NCI-H526 treated with DMSO at 0.1 percent for 48 hours (cell line): ENCODE results near the gene FAM90A1.
"Not testable (repeated sequence)": the region's sequence is repeated elsewhere in the genome, so short reads cannot be mapped to it uniquely, and the experiment has no call there.

ENCODE experiments used
- DNase-seq: peaks from one replicate; lab custom pipeline; 2025; lab: John Stamatoyannopoulos, UW

FAM90A1 gene, protein sequence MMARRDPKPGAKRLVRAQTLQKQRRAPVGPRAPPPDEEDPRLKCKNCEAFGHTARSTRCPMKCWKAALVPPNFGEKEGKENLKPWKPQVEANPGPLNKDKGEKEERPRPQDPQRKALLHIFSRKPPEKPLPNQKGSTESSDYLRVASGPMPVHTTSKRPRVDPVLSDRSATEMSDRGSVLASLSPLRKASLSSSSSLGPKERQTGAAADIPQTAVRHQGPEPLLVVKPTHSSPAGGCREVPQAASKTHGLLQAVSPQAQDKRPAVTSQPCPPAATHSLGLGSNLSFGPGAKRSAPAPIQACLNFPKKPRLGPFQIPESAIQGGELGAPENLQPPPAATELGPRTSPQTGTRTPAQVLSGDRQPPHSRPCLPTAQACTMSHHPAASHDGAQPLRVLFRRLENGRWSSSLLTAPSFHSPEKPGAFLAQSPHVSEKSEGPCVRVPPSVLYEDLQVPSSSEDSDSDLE

DNA sequence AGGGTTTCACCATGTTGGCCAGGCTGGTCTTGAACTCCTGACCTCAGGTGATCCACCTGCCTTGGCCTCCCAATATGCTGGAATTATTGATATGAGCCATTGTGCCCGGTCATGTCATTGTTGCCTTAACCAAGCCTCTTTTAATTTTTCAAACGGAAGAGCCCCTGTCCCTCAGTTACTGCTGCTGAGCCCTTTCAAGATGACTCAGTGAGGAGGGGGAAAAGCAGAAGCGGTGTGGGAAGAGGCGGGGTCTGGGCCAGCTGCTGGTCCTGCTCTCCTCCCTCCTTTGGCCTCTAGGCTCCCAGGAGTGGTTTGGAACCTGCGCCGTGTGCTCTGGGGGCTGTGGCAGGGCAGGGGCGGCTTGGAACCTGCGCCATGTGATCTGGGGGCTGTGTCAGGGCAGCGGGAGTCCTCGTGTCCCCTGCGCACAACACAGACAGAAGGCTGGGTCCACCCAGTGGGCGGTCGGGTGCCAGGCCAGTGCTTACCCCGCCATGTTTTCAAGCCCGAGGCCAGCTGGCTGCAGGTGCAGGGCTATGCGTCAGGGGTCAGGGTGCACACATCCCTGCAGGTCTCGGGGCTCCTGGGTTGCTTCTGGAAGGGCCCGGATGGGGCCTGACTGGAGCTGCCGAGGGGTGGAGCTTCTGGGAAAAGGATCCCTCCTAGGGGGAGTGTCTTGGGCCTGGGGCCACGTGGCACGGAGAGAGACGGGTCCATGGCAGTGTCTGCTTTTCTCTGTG, at the start of gene FAM90A1:
FAM90A1 (minus strand) TSS at position 627 of the 740 bp plus-strand sequence. CDS start 2,786 bp downstream, outside the sequence.
- not testable (repeated sequence) for DNase-seq

DNA sequence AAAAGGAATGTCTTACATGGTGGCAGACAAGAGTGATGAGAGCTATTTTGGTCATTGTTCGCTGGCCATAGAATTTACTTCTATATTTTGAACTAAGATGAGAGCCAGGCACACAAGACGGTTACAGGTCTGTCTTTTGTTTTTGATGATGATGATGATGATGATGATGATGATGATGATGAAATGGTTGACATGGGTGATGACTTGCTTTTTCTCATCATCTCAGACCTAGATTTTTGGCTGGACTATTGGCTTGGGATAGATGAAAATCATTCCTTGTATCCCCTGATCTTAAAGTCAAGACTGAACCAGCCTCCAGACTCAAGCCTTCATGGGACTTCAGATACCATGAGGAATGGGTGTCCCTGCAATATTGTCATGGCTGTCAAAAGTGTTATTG, 49.0 kb upstream of the FAM90A1 start:
- DNase-seq = not testable (repeated sequence)

DNA sequence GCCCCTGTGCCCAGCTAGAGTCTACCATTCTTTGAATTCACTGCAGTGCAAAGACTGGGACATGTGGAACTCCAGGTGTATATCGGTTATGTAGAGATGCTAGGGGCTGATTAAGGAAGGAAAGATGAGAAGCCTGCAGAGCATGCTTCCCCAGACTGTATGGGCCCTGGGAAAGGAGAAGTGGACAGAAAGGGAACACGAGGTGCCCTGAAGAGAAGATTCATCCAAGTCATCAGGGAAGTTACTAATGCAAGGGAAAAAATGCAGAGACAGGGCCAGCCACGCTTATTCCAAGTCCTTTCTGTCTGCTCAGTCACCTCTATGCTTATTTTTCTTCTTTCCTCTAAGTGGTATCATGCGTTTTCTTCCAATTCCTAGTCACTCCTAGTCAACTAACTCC, 39.3 kb upstream of the FAM90A1 start:
- not testable (repeated sequence) for DNase-seq

DNA sequence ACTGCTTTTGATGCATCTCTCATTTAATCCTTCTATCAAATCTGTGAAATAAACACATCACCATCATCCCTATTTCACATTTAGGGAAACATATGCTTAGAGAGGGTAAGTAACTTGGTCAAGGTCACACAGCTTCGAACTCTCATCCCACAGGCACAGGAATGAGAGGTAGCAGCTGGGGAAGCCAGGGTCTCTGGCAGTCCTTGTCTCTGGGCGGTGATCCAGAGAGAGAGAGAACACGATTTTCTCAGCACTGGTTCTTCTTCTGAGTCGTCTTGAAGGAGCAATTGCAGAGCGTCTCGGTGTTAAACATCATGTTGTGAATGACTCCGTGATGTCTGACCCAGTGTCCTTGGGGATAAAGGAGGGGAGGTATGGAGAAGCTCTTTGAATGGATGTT, 36.8 kb upstream of the FAM90A1 start:
- not testable (repeated sequence) for DNase-seq

DNA sequence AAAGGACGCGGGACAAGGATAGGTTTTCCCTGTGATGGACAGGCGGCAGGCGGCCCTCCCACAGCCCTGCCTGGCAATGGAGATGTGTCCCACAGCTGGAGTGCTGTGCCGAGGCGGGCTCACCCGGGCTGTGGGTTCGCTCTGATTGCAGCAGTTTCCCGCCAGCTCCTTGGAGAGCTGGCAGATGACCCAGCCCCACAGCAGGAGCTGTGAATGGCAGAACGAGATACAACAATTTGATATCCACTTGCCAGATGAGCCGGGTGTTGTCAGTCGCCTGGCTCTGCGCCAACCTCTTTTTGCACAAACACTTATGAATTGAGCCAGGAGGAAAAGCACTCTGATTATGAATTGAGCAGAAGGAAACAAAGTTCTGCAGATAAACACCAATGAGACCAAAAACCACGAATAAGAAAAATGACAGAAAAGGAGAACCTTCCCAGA, 33.7 kb upstream of the FAM90A1 start:
- not testable (repeated sequence) for DNase-seq

DNA sequence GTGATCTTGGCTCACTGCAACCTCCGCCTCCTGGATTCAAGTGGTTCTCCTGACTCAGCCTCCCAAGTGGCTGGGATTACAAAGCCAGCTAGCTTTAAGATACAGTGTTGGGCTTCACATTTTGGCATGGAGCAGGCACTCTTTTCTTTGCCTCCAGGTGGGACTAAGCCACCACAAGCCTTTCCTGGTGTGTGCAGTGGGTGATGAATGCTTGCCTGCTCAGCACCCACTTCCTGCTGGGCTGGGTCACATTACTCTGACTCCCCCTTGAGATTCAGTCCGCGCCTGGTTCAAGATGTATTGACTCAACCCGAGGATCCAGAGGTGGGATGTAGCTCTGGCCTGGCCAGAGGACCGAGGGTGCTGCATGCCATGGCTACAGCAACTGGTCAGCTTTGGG, 28.9 kb upstream of the FAM90A1 start:
- not testable (repeated sequence) for DNase-seq

DNA sequence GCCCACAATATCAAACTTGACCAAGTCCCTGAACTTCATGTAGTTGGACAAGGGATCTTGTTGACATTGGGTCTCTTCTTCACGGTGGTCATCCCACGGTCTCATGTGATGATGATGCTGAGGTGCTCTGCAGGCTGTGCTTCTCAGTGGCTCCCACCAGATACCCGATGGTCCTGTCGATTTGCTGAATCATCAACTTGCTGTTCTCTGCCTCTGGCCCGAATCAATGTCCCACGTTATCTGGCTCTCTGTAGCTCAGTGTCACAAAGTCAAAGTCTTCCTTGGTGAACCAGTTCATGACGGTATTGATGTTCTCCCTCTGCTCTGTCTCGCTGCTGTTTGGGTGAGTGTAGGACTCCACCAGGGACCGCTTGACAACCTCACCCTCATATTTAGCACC, 27.3 kb upstream of the FAM90A1 start:
- not testable (repeated sequence) for DNase-seq

DNA sequence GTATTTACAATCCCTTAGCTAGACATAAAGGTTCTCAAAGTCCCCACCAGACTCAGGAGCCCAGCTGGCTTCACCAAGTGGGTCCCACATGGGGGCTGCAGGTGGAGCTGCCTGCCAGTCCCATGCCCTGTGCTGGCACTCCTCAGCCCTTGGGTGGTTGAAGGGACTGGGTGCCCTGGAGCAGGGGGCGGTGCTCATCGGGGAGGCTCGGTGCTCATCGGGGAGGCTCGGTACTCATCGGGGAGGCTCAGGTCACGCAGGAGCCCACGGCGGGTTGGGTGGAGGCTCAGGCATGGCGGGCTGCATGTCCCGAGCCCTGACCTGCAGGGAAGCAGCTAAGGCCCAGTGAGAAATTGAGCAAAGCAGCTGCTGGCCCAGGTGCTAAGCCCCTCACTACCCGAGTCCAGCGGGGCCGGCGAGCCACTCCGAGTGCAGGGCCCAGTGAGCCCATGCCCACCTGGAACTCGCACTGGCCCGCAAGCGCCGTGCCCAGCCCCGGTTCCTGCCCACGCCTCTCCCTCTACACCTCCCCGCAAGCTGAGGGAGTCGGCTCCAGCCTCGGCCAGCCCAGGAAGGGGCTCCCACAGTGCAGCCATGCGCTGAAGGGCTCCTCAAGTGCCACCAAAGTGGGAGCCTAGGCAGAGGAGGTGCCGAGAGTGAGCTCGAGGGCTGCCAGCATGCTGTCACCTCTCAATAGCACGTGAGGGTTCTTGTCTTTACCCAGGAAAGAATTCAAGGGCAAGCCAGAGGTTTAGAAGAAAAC, 24.8 kb upstream of the FAM90A1 start:
- not testable (repeated sequence) for DNase-seq

DNA sequence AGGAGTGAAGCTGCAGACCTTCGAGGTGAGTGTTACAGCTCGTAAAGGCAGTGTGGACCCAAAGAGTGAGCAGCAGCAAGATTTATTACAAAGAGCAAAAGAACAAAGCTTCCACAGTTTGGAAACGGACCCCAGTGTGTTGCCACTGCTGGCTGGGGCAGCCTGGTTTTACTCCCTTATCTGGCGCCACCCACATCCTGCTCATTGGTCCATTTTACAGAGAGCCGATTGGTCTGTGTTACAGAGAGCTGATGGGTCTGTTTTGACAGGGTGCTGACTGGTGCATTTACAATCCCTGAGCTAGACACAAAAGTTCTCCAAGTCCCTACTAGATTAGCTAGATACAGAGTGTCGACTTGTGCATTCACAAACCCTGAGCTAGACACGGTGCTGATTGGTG, 24.2 kb upstream of the FAM90A1 start:
- DNase-seq = not testable (repeated sequence)

DNA sequence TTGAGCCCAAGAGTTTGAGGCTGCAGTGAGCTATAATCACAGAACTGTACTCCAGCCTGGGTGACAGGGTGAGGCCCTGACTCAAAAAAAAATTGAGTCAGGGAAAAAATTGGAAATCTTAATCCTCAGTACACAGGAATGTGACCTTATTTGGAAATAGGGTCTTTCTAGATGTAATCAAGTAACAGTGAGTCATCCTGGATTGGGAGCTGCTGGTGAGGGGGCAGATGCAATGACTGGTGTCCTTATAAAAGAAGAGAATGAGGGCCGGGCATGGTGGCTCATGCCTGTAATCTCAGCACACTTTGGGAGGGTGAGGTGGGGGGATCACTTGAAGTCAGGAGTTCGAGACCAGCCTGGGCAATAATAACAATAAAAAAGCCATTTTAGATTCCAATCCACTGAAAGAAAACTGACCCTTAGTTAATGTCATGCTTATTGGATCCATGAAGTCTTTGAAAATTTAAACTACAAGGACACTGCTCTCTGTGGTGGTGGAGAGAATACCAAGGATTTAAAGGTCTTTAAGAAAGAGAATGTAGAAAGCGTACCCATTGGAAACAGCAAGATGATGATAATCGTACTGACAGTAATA, 19.6 kb upstream of the FAM90A1 start:
- not testable (repeated sequence) for DNase-seq

DNA sequence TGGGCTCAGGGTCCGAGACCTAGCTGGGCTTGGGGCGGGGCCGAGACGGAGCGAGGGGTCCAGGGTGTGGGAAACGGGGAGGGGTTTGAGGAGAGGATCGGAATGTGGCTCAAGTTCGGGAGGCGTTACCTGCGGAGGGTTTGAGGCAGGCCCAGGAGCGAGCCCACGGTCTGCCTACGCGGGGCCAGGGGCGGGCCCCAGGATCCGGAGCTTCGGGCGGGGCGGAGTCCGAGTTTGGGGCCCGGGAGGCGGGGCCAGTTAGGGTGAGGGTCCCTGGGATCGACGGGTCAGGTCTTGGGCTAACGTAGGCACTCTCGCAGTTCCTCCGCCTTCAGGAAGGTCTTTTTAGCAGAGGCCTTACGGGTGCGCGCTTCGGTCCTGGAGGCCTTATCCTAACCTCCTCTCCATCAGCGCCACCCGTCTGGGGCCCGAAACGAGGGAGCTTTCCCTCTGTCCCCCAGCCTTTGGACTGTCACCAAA, 16.3 kb upstream of the FAM90A1 start:
- not testable (repeated sequence) for DNase-seq

DNA sequence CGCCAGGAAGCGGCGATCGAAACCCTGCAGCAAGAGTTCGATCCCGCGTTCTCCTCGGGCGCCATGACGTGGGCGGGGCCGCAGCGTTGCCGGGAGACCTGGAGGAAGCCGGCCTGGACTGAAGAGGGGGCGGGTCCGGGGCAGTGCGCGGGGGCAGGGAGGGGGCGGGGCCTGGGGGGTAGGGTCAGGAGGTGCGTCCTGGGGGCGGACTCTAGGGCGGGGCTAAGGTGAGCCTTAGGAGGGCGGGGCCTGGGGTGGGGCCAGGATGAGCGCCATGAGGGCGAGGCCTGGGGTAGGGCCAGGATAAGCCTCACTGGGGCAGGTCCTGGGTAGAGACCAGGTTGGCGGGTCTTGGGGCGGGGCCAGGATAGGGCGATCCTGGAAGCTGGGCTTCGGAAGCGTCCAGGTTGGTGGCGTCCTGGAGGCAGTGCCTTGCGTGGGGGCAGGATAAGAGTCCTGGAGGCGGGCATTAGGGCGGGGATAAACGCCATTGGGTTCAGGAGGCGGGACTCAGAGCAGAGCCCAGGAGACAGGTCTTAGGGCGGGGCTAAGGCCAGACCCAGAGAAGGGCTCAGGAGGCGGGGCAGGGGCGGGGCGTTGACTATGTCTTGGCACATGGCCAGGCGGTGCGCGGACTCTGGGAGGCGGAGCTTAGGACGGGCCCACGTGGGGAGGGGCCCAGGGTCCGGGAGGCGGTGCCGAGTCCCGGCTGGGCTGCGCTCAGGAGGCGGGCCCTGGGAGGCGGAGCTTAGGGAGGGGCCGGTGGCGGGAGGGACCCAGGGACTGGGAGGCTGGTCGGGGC, 15.7 kb upstream of the FAM90A1 start:
- peak; percentile 91 for DNase-seq

DNA sequence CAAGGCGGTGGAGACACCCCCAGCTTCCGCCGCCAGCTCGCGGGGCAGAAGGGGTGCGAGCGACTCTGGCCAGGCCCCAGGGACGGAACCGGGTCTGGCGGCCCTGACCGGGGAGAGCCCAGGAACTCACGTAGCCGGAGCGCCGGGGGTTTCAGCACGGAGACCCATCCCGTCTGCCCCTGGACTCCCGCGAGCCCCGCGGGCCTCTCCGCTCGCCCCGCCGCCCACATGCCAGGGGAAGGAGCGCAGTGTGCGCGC, 15.1 kb upstream of the FAM90A1 start:
- not testable (repeated sequence) for DNase-seq

DNA sequence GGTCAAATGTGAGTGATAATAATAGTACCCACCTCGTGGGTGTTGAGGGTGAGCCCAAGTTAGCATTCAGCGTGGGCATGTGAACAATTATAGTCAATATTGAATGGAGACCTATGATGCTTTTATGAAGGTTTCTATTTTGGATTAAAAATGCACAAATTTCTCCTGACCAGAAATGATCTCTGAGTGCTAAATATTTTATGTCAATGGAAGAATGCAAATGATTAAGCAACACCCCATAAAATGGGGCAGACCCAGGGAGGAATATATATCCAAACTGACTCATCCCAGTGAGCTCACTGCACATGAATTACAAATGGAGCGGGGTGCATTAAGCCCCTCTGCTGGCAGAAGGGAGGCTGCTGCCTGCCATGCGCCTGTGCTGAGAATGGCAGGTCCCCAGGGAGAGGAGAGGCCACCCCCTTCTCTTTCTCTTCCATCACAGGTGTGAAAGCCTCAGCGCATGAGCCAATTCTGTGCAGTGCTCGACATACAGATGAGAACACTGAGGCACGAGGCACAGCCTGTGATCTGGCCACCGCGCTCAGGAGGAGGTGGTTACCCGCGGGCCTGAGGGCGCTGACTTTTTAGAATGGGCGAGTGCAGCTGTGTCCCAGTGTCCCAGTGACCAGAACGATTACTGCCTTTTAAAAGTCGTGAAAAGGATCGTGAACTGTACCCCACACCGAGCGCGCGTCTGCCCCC, 14.7 kb upstream of the FAM90A1 start:
- not testable (repeated sequence) for DNase-seq

DNA sequence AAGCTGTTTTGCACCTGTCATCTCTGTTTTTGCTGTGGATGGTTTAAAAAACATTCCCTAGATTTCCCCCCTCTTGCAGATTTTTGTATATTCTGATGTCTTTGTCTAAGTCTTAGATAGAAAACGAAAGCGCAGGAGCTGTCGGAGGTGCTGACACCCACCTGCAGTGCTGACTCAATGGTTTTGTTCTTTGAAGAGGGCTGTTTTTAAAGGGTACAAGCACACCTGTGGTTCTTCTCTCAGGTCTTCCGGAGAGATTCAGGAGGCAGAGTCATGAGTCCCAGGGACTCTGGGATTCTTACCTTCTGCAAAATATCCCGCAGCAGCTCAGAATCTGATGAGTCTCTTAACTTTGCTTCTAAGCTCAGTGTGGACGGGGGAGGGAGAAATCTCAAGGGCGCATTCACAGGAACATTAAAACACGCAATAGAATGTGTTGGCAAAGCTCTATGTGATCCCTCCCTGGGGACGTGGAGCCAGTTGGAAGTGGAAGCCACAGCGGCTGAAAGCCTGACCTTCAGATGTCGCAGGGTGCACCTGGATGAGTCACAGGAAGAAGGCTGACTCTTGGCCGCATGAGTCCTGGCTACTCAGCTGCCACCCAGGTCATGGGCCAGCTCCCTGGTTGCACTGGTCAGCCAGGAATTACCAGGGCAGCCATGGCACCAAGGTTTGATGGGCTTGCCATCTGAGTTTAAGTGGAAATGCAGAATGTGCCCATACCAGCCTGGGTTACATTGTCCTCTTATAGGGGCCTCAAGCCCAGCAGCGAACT, 13.1 kb upstream of the FAM90A1 start:
- DNase-seq = not testable (repeated sequence)

DNA sequence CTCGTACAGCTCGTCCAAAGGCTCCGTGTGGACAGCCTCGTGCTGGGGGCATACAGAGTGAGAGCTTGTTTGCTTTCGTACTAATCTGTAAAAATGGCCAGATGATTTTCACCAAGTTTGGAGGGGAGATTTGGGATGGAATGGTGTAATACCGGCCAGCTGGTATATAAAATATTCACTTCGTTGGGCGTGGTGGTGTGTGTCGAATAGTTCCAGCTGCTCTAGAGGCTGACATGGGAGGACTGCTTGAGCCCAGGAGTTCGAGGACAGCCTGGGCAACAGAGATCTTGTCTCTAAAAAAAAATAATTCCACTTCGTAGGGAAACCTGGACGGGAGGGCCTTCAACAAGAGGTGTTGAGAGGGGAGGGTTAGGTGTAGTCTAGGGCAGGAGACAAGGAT, 9.6 kb upstream of the FAM90A1 start:
- DNase-seq = not testable (repeated sequence)

DNA sequence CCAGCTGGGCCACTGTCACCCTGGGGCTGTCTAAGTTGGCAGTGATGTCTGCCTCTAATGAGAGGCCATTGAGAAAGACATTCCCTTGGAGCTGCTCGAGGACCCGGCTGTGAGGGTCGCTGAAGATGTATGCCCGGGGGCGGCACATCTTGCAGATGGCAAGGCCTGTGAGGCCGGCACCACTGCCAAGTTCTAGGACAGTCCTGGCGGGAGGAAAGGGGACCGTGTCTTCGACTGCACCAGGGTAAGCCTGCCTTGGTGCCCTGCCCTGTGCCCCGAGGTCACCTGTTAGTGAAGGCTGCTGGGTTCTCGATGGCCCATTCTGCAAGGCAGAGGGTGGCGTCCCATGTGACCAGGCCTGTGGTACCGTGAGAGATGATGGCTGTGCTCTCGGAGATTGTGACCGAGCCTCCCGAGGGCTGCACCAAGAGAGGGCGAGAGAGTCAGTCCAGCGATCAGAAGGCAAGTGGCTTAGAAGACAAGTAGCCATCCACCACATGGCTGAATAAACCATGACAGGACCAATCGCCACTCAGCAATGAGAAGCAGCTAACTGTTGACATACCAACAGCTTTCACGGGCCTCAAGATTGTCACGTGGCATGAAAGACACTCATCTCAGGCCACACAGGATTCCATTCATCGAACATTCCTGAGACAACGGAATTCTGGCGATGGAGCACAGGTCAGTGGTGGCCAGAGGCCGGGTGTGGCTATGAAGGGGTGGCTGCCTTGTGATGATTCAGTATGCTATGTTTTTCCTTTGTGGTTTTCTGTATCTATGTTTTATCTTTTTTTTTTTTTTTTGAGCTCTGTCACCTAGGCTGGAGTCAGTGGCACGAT, 8.1 kb upstream of the FAM90A1 start:
- not testable (repeated sequence) for DNase-seq

DNA sequence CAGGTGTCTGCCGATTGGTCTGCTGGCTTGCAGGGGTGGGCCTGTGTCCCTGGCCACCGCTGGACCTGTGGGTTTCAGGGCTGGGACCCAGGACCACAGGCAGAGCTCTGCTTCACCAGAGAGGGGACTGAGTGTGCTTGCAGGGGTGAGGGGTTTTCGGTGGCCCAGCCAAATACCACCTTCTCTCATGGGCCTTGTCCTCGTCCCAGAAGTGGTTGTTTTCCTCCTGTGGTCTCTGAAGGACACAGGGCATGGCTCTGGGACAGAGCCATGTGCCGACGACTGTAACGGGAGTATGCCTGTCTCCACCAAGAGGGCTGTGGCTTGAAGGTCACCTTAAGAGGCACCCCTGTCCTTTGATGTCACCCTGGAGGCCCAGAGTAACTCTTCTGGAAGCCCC, 7.3 kb upstream of the FAM90A1 start:
- DNase-seq = not testable (repeated sequence)
